Stimulated activated CD4-positive, alpha-beta T cell treated with anti-CD3 and anti-CD28 coated beads, Interleukin-1b, Interleukin-23, amount 100 ng/mL, for 1 hour (primary cell): ENCODE measurements around the gene WNK1.
A peak's percentile ranks its signal among the peaks of the same experiment; 100 is the strongest.
"Not testable (repeated sequence)": the region's sequence is repeated elsewhere in the genome, so short reads cannot be mapped to it uniquely, and the experiment has no call there.

ENCODE experiments used
- DNase-seq, 2 donors: peaks; one replicate each; pipeline ENCODE4 v3.0.0-alpha.2; 2020; ENCODE audit warnings: low read depth in 2 of 2

The WNK1 gene

GRCh38 chr12:751999-752694, at the start of gene WNK1:
Gene WNK1, plus strand, starts transcription at chr12:752579. Its CDS starts 987 bp downstream, at chr12:753566.
- DNase-seq: peak; percentile 92 to 97

- no peak for DNase-seq
These were observed 47.7 kb upstream of the WNK1 start for GRCh38 chr12:704516-705242.

GRCh38 chr12:708084-708483, 44.3 kb upstream of the WNK1 start:
- DNase-seq: not testable (repeated sequence)

GRCh38 chr12:709455-710020, 42.8 kb upstream of the WNK1 start:
- no peak for DNase-seq

GRCh38 chr12:712172-712863, 40.1 kb upstream of the WNK1 start:
- no peak for DNase-seq

- no peak for DNase-seq
These were observed 39.0 kb upstream of the WNK1 start for GRCh38 chr12:713281-713875.

GRCh38 chr12:716506-716905, 35.9 kb upstream of the WNK1 start:
- no peak for DNase-seq

GRCh38 chr12:718756-719102, 33.6 kb upstream of the WNK1 start:
- no peak for DNase-seq

GRCh38 chr12:720231-720941, 32.0 kb upstream of the WNK1 start:
- DNase-seq: no peak

GRCh38 chr12:724194-724855, 28.1 kb upstream of the WNK1 start:
- DNase-seq: no peak

GRCh38 chr12:725076-725475, 27.3 kb upstream of the WNK1 start:
- DNase-seq: no peak

GRCh38 chr12:726281-727140, 25.9 kb upstream of the WNK1 start:
- DNase-seq: no peak

- DNase-seq: no peak
These were observed 25.1 kb upstream of the WNK1 start for GRCh38 chr12:727321-727720.

- DNase-seq: no peak
These were observed 23.6 kb upstream of the WNK1 start for GRCh38 chr12:728781-729180.

GRCh38 chr12:729221-729620, 23.2 kb upstream of the WNK1 start:
- no peak for DNase-seq

GRCh38 chr12:730550-730949, 21.8 kb upstream of the WNK1 start:
- no peak for DNase-seq

- no peak for DNase-seq
These were observed 15.1 kb upstream of the WNK1 start for GRCh38 chr12:737122-737739.

- DNase-seq: no peak
These were observed 13.7 kb upstream of the WNK1 start for GRCh38 chr12:738712-739111.

- DNase-seq: no peak
These were observed 13.0 kb upstream of the WNK1 start for GRCh38 chr12:739349-739748.

GRCh38 chr12:740921-741320, 11.5 kb upstream of the WNK1 start:
- no peak for DNase-seq
